Motor neuron (in vitro differentiated cells): ENCODE data around the gene DOK6. TPM values are rescaled to one million over a fixed set of nuclear protein-coding genes. Genes with fewer than 3 reads are reported as not detected.

Experiments used
- ATAC-seq, 8 experiments: fragments of 200-7000 bp; cut with Tn5 transposase; replicated peaks in 6 of 8; 2 replicates each; pipeline ENCODE4 v1.8.0; 2021; ENCODE audit warnings: mild to moderate bottlenecking in 8 of 8, moderate library complexity in 8 of 8
- H3K27ac ChIP-seq, 2 donors: fragments of 250-450 bp; sonication (Bioruptor Pico); 2 replicates each; pipeline ENCODE4 v1.9.0; 2021; ENCODE audit warnings: antibody characterized with exemption in 2 of 2, mild to moderate bottlenecking in 2 of 2, moderate library complexity in 1 of 2
- H3K4me1 ChIP-seq, 2 donors: fragments of 250-450 bp; sonication (Bioruptor Pico); replicated peaks in 1 of 2; 2 replicates each; pipeline ENCODE4 v1.6.1; 2021; ENCODE audit warnings: antibody characterized with exemption in 2 of 2, mild to moderate bottlenecking in 2 of 2, moderate library complexity in 1 of 2
- H3K4me3 ChIP-seq, 5 donors: fragments of 250-450 bp; sonication (Bioruptor Pico); 2 replicates each; pipeline ENCODE4 v1.9.0; 2021; ENCODE audit warnings: antibody characterized with exemption in 5 of 5, mild to moderate bottlenecking in 5 of 5, moderate library complexity in 4 of 5
- WGBS, 10 experiments: fragments of 450-650 bp; shearing (Covaris generic); methylation state at CpG; one replicate each; pipeline ENCODE4 v1.0.0; 2022; 5-methylcytosine and 5-hydroxymethylcytosine counted together
- in situ Hi-C, 9 experiments: fragments of 400-800 bp; cut with MboI; loops; one replicate each; pipeline ENCODE4 v1.15.0; 2021; ENCODE audit warnings: low sequenced_read_pairs in 9 of 9, low pct_unique_long_range_greater_than_20kb in 2 of 9; ENCODE audit not compliant: unreplicated experiment in 9 of 9
- total RNA-seq, 8 experiments: library from RNA; unstranded; fragments of 300-600 nt; gene quantifications; 2 replicates each; pipeline versions ENCODE4 v1.2.3 to v1.2.4, GENCODE V29; 2022

DOK6 gene
- total RNA-seq, 8 experiments from 2014 or later = 4.8 to 13.8 (median 11.3) TPM

- no peak for ATAC-seq
- 86 to 100% (median 90%) methylated on average over 4 to 10 of the region's 20 CpGs; no CpG with 5 or more reads in 1 of the 10 experiments for WGBS, 10 experiments
- in situ Hi-C loops = no loop called here
- Histone ChIP-seq H3K4me1 (no peaks in the 10 kb centered on the region), H3K27ac (no peak overlapping the region), H3K4me3 (no peak overlapping the region)
Measured at GRCh38 chr18:69885841-69886531, 485.3 kb downstream of the DOK6 start.

- ATAC-seq = peak in 2 of 8 experiments; percentile 50 to 78
- Histone ChIP-seq H3K4me3 (no peak overlapping the region), H3K27ac (no peak overlapping the region), H3K4me1 (no peaks in the 10 kb centered on the region)
- in situ Hi-C loops = no loop called here
- 5 to 94% (median 74%) methylated on average over 1 to 2 of the region's 2 CpGs; no CpG with 5 or more reads in 1 of the 10 experiments for WGBS, 10 experiments
Measured at GRCh38 chr18:69887256-69887655, 486.6 kb downstream of the DOK6 start.

GRCh38 chr18:69889009-69889408, 488.3 kb downstream of the DOK6 start:
- in situ Hi-C loops = no loop called here
- 75 to 100% (median 89%) methylated on average over 1 to 4 of the region's 4 CpGs; no CpG with 5 or more reads in 2 of the 10 experiments for WGBS, 10 experiments
- no peak for ATAC-seq
- Histone ChIP-seq H3K4me3 (no peak overlapping the region), H3K27ac (no peak overlapping the region), H3K4me1 (no peaks in the 10 kb centered on the region)

GRCh38 chr18:69890558-69890957, 489.9 kb downstream of the DOK6 start:
- Histone ChIP-seq H3K4me1 (no peaks in the 10 kb centered on the region), H3K4me3 (no peak overlapping the region), H3K27ac (no peak overlapping the region)
- in situ Hi-C loops = no loop called here
- no peak for ATAC-seq
- 54 to 100% (median 94%) methylated on average over 1 of the region's 1 CpG; no CpG with 5 or more reads in 2 of the 10 experiments for whole genome bisulfite sequencing, 10 experiments

GRCh38 chr18:69894467-69894866, 493.8 kb downstream of the DOK6 start:
- Histone ChIP-seq H3K4me1 (no peaks in the 10 kb centered on the region), H3K4me3 (no peak overlapping the region), H3K27ac (no peak overlapping the region)
- ATAC-seq = no peak
- in situ Hi-C loops = no loop called here
- WGBS, 10 experiments = 80 to 100% methylated on average over 1 to 2 of the region's 2 CpGs; no CpG with 5 or more reads in 8 of the 10 experiments

- no peak overlapping the region for H3K4me3 ChIP-seq
- H3K4me1 ChIP-seq = no peaks in the 10 kb centered on the region
- peak in 1 of 8 experiments; percentile 22 for ATAC-seq
- in situ Hi-C loops = no loop called here
- H3K27ac ChIP-seq = no peak overlapping the region
- 50 to 93% (median 90%) methylated on average over 1 to 14 of the region's 19 CpGs for WGBS, 10 experiments
Measured at GRCh38 chr18:69895066-69896047, 494.7 kb downstream of the DOK6 start.

- ATAC-seq = no peak
- Histone ChIP-seq H3K27ac (no peak overlapping the region), H3K4me3 (no peak overlapping the region), H3K4me1 (no peaks in the 10 kb centered on the region)
- in situ Hi-C loops = no loop called here
- WGBS, 10 experiments = 53 to 100% (median 87%) methylated on average over 1 to 7 of the region's 7 CpGs
Measured at GRCh38 chr18:69897397-69898108, 496.9 kb downstream of the DOK6 start.

- WGBS, 10 experiments = 49 to 100% (median 82%) methylated on average over 1 to 10 of the region's 11 CpGs
- Histone ChIP-seq H3K4me1 (no peaks in the 10 kb centered on the region), H3K4me3 (no peak overlapping the region), H3K27ac (no peak overlapping the region)
- in situ Hi-C loops = no loop called here
- no peak for ATAC-seq
Measured at GRCh38 chr18:69898241-69898861, 497.7 kb downstream of the DOK6 start.
